SH-SY5Y (cell line): ENCODE measurements around the gene GDPGP1.

Experiments used
- GATA2 ChIP-seq: IDR thresholded peaks from 2 replicates; pipeline ENCODE4 v1.6.1; 2011; ENCODE audit warnings: mild to moderate bottlenecking, low read depth, low read length
- GATA3 ChIP-seq: IDR thresholded peaks from 2 replicates; pipeline ENCODE4 v1.6.1; 2011; ENCODE audit warnings: low read depth, mild to moderate bottlenecking, low read length, moderate library complexity

- no peak for TF ChIP-seq GATA2
- TF ChIP-seq GATA3: no peak
These were observed 5.9 kb upstream of the GDPGP1 start for GRCh38 chr15:90227816-90228772.
